OCI-LY1 (cell line): ENCODE data around the gene PLEKHA7.

Experiments
- EZH2 ChIP-seq: fragments of 200-600 bp; sonication (generic), shearing (Covaris generic); IDR thresholded peaks from 2 replicates; pipeline ENCODE4 v1.8.0; 2017; ENCODE audit warnings: borderline replicate concordance, mixed run types, mild to moderate bottlenecking, antibody characterized with exemption, low read length, moderate library complexity, mixed read lengths
- TF ChIP-seq, protein P1 (sequence below): fragments of 200-600 bp; sonication (generic), shearing (Covaris generic); IDR thresholded peaks from 2 replicates; pipeline ENCODE4 v1.5.1; 2017; ENCODE audit warnings: mild to moderate bottlenecking, antibody characterized with exemption, low read length, moderate library complexity, mixed read lengths

DNA sequence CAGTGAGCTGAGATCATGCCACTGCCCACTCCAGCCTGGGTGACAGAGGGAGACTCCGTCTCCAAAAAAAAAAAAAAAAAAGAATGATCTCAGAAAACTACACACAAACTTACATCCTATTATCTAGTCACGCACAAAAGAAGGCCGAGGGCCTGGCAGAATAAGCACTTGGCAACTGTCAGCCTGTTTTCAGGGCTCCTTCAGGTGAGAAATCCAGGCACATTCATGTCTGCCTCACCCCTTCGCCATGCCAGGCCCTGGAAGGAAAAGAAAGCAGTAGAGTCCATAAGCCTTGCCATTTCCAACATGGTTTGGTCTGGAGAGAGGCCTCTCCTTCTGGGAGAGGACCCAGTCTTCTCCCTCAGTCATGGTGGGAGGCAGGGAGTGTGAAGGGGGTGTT, 244.8 kb downstream of the PLEKHA7 start:
- TF ChIP-seq, protein P1, sequence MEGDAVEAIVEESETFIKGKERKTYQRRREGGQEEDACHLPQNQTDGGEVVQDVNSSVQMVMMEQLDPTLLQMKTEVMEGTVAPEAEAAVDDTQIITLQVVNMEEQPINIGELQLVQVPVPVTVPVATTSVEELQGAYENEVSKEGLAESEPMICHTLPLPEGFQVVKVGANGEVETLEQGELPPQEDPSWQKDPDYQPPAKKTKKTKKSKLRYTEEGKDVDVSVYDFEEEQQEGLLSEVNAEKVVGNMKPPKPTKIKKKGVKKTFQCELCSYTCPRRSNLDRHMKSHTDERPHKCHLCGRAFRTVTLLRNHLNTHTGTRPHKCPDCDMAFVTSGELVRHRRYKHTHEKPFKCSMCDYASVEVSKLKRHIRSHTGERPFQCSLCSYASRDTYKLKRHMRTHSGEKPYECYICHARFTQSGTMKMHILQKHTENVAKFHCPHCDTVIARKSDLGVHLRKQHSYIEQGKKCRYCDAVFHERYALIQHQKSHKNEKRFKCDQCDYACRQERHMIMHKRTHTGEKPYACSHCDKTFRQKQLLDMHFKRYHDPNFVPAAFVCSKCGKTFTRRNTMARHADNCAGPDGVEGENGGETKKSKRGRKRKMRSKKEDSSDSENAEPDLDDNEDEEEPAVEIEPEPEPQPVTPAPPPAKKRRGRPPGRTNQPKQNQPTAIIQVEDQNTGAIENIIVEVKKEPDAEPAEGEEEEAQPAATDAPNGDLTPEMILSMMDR, result no peak
- no peak for TF ChIP-seq EZH2
